ENCODE data around the gene WDTC1.

The WDTC1 gene

GRCh38 chr1:27335506-27336422, 101.3 kb downstream of the WDTC1 start:
- DNase-seq (ENCODE audit: low spot score), result no peak

- no peak for DNase-seq (ENCODE audit: low spot score)
These were observed 102.3 kb downstream of the WDTC1 start for GRCh38 chr1:27336756-27337155.

GRCh38 chr1:27338751-27339150, 104.3 kb downstream of the WDTC1 start:
- DNase-seq (ENCODE audit: low spot score), result no peak

GRCh38 chr1:27339213-27339612, 104.8 kb downstream of the WDTC1 start:
- no peak for DNase-seq (ENCODE audit: low spot score)

GRCh38 chr1:27341525-27342252, 107.3 kb downstream of the WDTC1 start, which contains the start of gene SYTL1:
TSS of gene SYTL1 (plus strand) at chr1:27342022. CDS start at chr1:27345335, 3,313 bp downstream.
- DNase-seq (ENCODE audit: low spot score), result peak; percentile 38

- no peak for DNase-seq (ENCODE audit: low spot score)
These were observed 108.0 kb downstream of the WDTC1 start for GRCh38 chr1:27342391-27342777.

- no peak for DNase-seq (ENCODE audit: low spot score)
These were observed 108.6 kb downstream of the WDTC1 start for GRCh38 chr1:27342778-27343638.

GRCh38 chr1:27343639-27344025, 109.2 kb downstream of the WDTC1 start:
- no peak for DNase-seq (ENCODE audit: low spot score)

GRCh38 chr1:27345272-27345671, 110.8 kb downstream of the WDTC1 start:
- no peak for DNase-seq (ENCODE audit: low spot score)

- DNase-seq (ENCODE audit: low spot score), result no peak
These were observed 111.9 kb downstream of the WDTC1 start for GRCh38 chr1:27346357-27346756.

- DNase-seq (ENCODE audit: low spot score), result no peak
These were observed 112.7 kb downstream of the WDTC1 start for GRCh38 chr1:27346991-27347624.

GRCh38 chr1:27348861-27349783, 114.7 kb downstream of the WDTC1 start:
- DNase-seq (ENCODE audit: low spot score), result peak; percentile 37

GRCh38 chr1:27349784-27350662, 115.6 kb downstream of the WDTC1 start:
- peak; percentile 61 for DNase-seq (ENCODE audit: low spot score)

- peak; percentile 88 for DNase-seq (ENCODE audit: low spot score)
These were observed 116.5 kb downstream of the WDTC1 start for GRCh38 chr1:27350663-27351540.

GRCh38 chr1:27351541-27352107, 117.2 kb downstream of the WDTC1 start:
- DNase-seq (ENCODE audit: low spot score), result no peak

- no peak for DNase-seq (ENCODE audit: low spot score)
These were observed 118.7 kb downstream of the WDTC1 start for GRCh38 chr1:27353166-27353565.

- no peak for DNase-seq (ENCODE audit: low spot score)
These were observed 119.2 kb downstream of the WDTC1 start for GRCh38 chr1:27353629-27354028.

- DNase-seq (ENCODE audit: low spot score), result no peak
These were observed 121.3 kb downstream of the WDTC1 start for GRCh38 chr1:27355683-27356082.
